ENCODE measurements around the gene VPS13D.

The VPS13D gene

GRCh38 chr1:12341667-12342066, 111.8 kb downstream of the VPS13D start:
- no peak for DNase-seq

- no peak for DNase-seq
These were observed 112.7 kb downstream of the VPS13D start for GRCh38 chr1:12342401-12343003.

GRCh38 chr1:12343823-12344487, 114.1 kb downstream of the VPS13D start:
- no peak for DNase-seq

DNA sequence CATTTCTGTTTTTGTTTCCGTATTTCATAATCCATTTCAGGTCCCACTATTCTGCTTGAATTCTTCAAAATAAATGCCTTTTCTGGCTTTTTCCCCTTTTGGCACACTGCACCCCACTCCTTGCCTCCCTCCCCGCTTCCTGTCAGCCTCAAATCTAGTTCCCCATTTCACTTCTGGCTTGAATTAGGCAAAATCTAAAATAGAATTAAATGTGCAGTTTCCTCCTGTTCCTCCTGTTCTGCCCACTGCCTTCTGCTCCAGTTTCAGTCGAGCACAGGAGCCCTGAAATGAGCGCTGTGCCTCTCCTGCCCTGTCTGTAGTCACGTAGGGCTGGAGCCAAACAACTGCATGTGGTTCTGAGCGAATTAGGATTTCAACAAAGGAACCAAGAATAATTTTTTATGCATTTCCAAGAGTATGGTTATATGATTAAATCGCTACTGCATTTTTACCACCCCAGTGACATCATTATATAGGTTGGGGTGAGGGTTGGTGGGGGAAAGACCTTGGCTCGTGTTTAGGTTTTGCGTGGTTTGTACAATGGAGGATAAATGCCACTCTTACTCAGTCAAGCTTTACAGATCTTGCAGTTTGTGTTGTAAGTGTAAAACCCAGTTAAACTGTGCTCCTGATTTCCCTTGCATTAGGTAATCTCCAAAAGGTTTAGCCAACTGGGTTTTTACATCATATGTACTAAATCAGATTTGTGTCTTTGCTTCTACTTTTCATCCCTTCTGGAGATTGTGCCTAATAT, 114.9 kb downstream of the VPS13D start:
- DNase-seq, result no peak

DNA sequence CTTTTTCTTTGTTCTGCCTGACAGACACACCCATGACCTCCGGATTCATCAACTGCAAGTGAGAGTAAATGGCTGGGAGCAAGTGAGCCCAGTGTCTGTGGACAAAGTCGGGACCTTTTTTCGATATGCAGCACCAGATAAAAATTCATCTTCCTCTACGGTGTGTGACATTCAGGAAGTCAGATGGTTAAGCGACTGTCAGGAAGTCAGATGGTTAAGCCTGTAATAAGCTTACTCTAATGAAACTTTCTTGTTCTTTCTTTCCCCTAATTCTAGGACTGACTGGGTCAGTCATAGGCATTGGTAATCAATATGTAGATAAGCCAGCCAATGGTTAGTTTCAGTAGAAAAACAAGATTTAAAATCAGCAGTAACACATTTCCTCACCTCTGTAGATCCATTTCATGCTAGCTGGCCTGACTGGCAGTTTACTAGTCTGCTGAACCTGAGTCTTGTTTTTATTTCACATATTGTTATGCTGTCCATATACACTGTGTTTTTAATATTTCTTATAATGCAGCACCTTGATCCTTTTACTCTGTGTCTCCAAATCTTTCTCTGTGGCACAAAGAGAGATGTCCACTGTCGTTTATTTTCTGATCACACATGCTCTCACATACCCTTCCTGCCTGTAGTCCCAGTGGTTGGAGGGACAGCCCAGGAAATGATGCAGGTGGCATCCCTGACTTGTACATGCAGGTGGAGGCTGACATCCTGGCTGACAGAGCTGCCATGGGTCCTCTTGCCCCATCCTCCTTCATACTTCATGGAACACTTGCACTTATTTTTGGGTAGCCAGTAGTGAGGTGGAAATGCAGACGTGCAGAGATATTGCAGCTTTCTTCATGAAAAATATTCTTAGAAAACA, 115.8 kb downstream of the VPS13D start:
- DNase-seq, result peak; percentile 4

GRCh38 chr1:12346483-12347151, 116.8 kb downstream of the VPS13D start:
- no peak for DNase-seq

DNA sequence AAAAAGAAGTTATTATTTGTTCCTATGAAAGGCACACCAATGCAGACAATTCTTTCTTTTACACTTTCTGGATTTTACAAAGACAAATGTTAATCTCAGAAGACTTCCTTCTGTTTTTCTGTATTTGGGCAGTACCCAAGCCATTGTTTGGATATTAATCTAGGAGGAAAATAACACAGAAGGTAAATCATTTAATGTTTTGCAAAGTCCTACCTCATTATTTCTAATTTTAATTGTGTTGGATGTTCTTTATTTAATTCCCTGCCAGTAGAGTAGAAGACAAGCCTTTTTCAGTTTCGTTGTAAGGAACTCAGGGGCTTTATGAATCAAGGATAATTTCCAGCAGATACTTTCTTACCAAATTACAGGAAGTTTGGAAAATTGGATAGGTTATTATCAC, 118.3 kb downstream of the VPS13D start:
- DNase-seq, result no peak

DNA sequence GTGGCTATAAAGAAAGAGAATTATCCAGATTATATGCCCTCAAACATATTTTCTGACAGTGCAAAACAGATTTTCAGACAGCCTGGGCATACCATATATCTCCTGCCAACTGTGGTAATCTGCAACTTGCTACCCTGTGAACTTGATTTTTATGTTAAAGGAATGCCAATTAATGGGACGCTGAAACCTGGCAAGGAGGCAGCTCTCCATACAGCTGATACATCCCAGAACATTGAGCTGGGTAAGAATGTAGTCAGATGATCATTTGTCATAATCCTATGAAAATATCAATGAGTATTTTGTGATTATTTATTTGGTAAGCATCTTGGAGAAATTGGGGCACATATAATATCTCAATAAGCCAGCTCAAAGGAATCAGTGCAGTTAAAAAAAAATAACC, 124.2 kb downstream of the VPS13D start:
- DNase-seq, result no peak

DNA sequence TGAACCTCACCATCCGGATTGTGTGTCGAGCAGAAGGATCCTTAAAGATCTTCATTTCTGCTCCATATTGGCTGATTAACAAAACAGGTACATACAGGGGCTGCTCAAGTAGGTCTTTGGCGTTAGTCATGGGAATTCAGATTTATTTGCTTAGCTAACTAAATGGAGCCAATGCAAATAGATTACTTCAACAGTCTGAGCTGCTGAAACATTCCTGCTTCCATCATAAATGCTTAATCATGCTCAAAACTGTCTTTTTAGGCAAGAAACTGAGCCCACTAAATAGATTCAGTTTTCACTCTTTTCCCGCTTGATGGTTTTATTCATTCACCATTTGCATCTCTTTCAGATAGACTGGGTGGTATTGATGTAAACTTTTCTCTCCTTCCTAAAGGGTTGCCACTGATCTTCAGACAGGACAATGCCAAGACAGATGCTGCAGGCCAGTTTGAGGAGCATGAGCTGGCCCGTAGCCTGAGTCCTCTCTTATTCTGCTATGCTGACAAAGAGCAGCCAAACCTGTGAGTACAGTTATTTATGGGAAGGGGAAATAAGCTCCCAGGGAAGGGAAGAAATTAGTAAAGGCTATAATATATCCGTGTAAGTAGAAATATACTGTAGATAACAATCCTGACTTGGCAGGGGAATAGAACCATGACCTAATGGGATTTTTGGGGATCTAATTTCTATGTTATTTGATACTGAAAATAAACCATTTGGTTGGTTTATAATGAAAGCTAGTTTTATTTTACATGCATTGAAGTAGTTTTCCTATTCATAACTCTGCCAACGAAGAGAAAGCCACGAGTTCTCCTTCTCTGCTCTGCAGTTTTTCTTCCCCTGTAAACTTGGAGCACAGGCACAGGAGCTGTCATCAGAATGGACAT, 126.4 kb downstream of the VPS13D start:
- DNase-seq, result no peak

DNA sequence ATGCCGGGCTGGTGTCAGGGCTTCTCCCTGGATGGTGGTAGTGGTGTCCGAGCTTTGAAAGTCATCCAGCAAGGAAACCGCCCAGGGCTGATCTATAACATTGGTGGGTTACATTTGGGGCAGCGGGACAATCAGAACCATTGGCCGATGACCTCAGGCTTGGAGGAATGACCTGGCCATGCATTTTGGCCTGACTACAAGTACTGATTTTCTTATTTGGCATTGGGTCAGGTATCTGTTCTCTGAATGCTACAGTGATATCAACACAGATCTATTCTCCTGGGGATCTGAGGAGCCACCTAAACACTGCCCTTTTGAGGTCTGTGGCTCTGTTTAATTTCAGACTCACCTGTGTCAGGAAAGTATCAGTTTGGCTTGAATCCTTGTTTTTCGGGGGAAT, 128.7 kb downstream of the VPS13D start:
- no peak for DNase-seq

DNA sequence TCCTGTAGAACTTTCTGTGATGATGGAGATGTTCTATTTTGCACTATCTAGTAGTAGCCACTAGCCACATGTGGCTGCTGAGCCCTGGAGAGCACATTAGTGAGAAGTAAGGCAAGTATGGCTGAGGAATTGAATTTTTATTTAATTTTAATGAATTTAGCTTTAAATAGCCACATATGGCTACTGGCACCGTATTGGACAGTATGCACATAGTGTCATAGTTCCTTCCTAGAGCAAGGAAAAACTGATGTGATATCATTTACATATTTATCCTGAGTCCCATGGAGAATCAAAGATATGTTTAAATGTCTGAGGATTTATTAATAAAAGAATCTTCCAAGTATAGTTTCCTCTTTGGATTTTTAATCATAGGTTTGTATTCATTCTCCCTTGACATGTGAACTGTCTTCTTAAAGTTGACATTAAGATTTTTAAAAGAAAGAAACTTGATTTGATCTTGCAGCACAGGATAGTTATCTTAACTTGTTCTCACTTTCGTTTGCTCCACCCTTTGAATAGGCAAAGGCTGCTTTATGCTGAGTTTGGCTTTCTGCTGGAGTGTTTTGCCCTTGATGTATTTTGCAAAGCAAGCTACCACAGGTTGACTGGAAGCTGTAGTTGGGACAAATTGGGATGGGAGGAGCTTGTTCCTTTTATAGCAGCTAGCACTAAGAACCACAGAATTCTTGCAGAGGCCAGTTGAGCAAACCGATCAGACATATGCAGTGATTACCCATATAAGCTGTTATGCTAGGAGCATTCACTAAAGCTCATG, 129.7 kb downstream of the VPS13D start:
- DNase-seq, result no peak

DNA sequence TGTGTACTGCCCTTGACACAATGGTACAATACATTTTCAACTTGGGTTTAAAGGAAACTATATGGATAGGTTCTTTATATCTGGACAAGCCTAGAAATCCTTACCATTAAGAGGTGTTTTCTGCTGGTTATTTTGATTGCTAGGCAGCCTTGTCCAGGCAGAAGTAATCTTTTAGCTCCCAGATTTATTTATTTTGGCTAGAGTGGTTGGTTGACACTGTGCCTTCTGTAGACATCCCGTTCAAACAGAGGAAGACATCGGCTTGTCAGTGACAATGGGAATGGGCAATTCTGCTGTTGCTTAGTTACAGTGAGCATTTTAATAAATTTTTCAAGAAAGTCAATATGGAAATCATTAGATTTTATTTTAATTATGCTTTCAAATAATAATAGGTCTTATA, 138.8 kb downstream of the VPS13D start:
- DNase-seq, result no peak

GRCh38 chr1:12369258-12369657, 139.4 kb downstream of the VPS13D start:
- DNase-seq, result no peak

- no peak for DNase-seq
These were observed 140.6 kb downstream of the VPS13D start for GRCh38 chr1:12370333-12370975.

DNA sequence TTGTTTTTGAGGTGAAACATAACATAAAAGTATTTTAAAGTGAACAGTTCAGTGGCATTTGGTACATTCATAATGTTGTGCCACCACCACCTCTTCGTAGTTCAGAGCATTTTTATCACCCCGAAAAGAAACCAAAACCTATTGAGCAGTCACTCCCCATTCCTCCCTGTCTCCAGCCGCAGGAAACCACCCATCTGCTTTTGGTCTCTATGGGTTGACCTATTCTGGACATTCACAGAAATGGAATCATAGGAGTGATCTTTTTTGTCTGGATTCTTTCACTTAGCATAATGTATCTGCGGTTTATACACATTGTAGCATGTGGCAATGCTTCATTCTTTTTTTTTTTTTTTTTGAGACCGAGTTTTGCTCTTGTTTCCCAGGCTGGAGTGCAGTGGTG, 141.2 kb downstream of the VPS13D start:
- no peak for DNase-seq

DNA sequence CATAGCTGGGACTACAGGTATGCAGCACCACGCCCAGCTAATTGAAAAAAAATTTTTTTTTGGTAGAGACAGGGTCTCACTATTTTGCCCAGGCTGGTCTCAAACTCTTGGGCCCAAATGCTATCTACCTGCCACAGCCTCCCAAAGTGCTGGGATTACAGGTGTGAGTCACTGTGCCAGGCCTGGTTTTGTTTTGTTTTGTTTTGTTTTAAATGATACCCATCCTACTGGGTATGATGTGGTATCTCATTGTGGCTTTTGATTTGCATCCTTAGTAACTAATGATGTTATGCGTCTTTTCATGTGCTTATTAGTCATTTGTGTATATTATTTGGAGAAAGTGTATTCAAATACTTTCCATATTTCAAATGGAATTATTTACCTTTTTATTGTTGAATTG, 142.3 kb downstream of the VPS13D start:
- DNase-seq, result no peak

- DNase-seq, result no peak
These were observed 142.9 kb downstream of the VPS13D start for GRCh38 chr1:12372761-12373160.

DNA sequence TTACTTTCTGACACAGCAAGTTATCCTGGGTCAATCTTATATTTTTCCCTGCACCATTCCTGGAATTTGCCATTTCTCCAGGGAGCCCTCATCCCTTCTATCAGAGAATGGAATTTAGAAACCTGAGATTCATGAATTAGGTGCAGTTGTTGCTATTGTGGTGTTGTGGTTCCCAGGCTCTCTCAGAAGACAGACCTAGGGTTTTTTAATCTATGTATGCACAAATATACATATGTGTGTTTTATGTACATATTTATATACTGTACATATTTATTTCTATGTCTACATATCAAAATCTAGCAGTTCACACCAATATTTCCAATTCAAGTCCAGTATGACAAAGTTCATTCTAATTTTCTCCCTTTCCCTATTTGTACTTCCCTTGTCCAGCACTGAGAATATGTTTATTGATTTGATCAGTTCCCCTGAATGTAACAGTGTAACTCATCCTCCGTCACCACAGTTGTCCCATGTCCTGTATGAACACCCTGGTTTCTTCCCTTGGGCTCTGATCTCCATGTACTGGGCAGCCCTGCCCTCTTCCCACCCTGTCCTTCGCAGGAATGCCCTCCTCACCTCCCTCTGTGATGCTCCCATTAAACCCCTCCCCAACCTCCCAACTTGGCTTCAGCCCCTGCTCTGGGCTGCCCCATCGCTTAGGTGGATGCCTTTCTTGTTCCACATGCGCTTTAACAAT, 145.5 kb downstream of the VPS13D start:
- no peak for DNase-seq

DNA sequence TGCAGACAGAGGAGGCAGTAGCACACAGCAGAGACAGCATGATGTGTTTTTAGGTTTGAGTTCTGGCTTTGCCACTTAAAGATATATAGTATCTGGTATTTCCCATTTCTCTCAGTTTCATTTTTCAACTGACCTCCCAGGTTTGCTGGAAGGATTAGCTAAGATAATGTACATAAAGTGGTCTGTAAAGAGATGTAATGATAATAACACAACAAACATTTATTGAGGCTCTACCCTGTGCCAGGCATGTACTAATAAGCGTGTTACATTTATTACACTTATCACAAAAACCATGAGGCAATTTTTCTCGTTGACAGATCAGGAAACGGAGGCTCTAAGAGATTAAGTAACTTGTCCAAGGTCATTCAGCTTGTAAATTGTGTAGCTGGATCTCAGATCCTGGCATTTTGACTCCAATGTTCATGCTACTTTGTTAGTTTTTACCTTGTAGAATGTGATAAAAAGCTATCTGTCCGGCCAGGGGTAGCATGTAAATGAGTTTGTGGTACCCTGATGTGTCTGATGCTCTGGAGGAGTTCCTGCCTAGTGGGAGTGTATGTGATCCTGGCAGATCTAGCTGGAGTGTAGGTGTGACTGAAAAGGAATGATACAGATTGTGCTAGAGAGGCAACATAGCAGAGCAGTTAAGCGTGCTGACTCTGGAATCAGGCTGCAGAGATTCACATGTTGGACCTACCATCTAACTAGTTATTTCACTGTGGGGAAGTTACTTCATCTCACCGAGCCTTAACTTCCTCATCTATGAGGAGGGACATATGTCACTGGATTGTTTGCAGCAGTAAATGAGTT, 146.6 kb downstream of the VPS13D start:
- no peak for DNase-seq

All from NK-92 treated with Interleukin-12 subunit alpha and Interleukin-12 subunit beta, amount 100 ng/mL, for 24 hours (cell line).